ENCODE results near the gene BAZ1A.
"Not testable (repeated sequence)": the region's sequence is repeated elsewhere in the genome, so short reads cannot be mapped to it uniquely, and the experiment has no call there.

BAZ1A gene

DNA sequence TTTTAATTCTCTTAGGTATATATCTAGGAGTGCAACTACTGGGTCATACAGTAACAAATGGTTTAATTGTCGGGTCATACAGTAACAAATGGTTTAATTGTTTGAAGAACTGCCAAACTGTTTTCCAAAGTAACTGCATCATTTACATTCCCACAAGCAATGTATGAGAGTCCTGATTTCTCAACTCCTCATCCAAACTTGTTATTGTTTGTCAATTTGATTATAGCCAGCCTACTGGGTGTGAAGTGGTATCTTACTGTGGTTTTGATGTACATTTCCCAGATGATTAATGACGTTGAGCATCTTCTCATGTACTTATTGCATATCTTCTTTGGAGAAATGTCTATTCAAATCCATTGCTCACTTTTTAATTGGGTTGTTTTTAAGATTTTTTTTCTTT, 93.1 kb downstream of the BAZ1A start:
- no peak for DNase-seq (ENCODE audit: low spot score)

DNA sequence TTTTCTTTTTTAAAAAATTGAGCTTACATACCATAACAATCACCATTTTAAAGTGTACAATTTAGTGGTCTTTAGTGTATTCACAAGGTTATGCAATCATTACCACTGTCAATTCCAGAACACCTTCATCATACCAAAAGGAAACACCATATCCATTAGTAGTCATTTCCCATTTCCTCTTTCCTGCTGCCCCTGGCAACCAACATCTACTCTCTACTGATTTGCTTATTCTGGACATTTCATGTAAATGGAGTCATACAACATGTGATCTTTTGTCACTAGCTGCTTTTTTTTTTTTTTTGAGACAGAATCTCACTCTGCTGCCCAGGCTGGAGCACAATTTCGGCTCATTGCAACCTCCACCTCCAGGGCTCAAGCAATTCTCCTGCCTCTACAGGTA, 93.9 kb downstream of the BAZ1A start:
- peak; percentile 64 for DNase-seq (ENCODE audit: low spot score)

DNA sequence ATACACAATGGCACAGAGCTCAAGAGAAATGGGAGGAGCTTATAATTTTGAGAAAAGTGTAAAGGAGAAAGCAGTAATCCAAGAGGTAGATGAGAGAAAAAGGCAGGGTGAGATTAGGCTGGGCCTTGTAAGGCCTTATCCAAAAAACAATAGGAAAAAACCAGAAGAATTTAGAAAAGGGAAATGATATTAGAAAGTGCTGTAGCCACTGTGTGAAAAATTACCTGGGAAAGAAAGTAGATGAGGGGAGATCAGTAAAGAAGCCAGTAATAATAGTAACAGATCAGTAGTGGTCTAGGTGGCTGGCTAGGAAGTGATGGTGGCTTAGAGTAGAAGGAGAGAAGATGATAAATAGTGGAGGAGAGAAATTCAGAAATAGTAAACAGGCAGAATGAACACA, 94.5 kb downstream of the BAZ1A start:
- DNase-seq (ENCODE audit: low spot score), result no peak

- no peak for DNase-seq (ENCODE audit: low spot score)
Measured at GRCh38 chr14:34778744-34779143, 96.4 kb downstream of the BAZ1A start.

DNA sequence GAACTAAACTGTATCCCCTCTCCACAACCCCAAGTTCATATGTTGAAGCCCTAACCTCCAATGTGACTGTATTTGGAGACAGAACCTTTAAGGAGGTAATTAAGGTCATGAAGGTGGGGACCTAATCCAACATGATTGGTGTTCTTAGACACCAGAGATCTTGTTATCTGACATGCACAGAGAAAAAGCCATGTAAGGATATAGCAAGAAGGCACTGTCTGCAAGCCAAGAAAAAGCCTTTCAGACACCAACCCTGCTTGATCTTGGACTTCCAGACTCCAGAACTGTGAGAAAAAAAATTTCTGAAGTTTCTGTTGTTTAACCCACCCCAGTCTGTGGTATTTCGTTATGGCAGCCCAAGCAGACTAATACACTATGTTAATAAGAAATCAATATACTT, 98.5 kb downstream of the BAZ1A start:
- no peak for DNase-seq (ENCODE audit: low spot score)

GRCh38 chr14:34775922-34776321, 99.2 kb downstream of the BAZ1A start:
- DNase-seq (ENCODE audit: low spot score), result no peak

GRCh38 chr14:34775342-34775741, 99.8 kb downstream of the BAZ1A start:
- no peak for DNase-seq (ENCODE audit: low spot score)

GRCh38 chr14:34770901-34771300, 104.3 kb downstream of the BAZ1A start:
- no peak for DNase-seq (ENCODE audit: low spot score)

DNA sequence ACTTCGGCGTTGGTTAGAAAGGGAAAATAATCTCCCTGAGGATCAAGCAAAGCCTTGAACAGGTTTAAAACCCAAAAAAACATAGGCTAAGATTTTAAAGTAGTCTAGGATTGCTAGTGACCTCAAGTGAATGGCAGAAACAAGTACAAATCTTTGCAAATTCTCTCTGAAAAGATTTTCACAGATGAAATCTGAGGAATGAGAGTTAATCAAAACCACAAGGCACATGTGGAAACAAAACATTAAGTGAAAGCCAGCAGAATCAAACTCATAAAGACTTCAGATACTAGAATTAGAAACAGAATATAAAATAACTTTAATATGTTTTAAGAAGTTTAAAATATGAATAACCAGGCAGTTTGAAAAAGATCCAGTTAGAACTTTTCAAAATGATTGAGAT, 108.6 kb downstream of the BAZ1A start:
- no peak for DNase-seq (ENCODE audit: low spot score)

DNA sequence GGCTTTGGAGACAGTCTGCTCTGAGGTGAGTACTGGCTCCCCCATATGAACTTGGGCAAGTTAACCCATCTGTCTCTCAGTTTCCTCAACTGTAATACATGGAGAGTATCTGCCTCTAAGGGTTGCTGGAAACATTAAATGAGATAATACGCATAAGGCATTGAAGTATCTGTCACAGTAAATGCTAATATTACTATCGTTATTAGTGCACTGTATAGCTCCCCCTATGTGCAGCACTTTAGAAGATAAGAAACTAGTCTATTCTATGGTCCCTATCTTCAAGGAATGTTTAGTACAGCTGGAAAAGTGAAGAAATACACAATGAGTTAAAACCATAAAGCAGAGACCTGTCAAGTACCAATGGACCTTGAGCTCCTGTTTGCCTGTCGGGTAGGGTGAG, 109.1 kb downstream of the BAZ1A start:
- DNase-seq (ENCODE audit: low spot score), result no peak

GRCh38 chr14:34755215-34755614, 119.9 kb downstream of the BAZ1A start:
- DNase-seq (ENCODE audit: low spot score), result no peak

DNA sequence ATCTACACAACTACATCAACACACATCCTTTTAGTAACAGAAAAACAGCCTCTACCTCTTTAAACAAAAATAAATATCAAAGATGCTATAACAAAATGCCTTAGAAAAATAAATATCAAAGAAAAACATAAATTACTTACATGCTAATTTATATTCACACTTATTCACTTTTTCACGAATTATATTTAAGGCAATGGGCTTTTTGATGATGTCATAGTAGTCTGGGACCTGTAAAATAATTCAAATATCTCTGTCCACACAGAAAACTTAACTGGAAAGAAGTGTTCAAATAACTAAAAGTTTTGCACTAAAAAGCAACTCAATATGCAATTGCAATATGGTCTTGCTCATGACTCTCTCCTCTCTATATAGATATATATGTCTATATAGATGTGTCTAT, 120.5 kb downstream of the BAZ1A start:
- no peak for DNase-seq (ENCODE audit: low spot score)

DNA sequence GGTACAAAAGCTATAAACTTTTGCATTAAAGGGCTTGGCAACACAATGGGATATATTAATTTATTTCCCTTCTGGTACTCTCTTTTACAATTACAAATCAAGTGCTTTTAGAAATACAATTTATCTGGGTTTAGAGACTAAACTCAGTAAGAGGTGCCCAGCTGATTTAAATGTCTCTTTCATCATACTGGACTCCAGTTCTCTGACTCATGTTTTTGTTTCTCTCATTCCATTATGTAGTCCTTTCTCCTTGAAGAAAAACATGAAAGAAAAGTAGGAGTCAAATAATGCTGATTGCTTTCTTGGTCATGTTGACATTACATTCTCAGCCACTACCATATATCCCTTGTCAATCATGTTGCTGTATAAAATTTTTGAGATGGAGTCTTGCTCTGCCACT, 124.5 kb downstream of the BAZ1A start:
- peak; percentile 38 for DNase-seq (ENCODE audit: low spot score)

GRCh38 chr14:34750233-34750632, 124.9 kb downstream of the BAZ1A start:
- no peak for DNase-seq (ENCODE audit: low spot score)

- no peak for DNase-seq (ENCODE audit: low spot score)
Measured at GRCh38 chr14:34749408-34749807, 125.8 kb downstream of the BAZ1A start.

GRCh38 chr14:34742270-34743115, 132.7 kb downstream of the BAZ1A start:
- no peak for DNase-seq (ENCODE audit: low spot score)

DNA sequence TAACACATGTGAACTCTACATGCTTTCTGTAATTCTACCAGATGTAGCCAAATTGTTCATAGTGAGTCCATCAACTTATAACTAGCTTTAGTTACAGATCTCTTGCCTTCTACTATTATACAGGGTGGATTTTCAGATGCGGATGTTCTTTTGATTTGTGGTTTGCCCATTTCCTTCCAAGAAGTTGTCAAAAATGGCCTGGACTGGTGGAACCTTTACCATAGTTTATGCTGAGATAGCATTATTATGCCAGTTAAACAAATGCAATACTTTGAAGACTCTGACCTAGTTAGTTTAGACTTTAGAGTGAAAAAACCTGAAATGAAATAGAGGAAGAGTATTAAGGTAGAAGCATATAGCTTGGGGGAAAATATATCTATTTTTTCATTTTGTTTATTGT, 133.3 kb downstream of the BAZ1A start:
- no peak for DNase-seq (ENCODE audit: low spot score)

GRCh38 chr14:34740139-34740538, 135.0 kb downstream of the BAZ1A start:
- DNase-seq (ENCODE audit: low spot score), result peak; percentile 31

- DNase-seq (ENCODE audit: low spot score), result not testable (repeated sequence)
Measured at GRCh38 chr14:34737079-34737478, 138.1 kb downstream of the BAZ1A start.

- peak; percentile 33 for DNase-seq (ENCODE audit: low spot score)
Measured at GRCh38 chr14:34733245-34733644, 141.9 kb downstream of the BAZ1A start.

GRCh38 chr14:34732802-34733201, 142.4 kb downstream of the BAZ1A start:
- no peak for DNase-seq (ENCODE audit: low spot score)

GRCh38 chr14:34723867-34724266, 151.3 kb downstream of the BAZ1A start:
- DNase-seq (ENCODE audit: low spot score), result no peak

DNA sequence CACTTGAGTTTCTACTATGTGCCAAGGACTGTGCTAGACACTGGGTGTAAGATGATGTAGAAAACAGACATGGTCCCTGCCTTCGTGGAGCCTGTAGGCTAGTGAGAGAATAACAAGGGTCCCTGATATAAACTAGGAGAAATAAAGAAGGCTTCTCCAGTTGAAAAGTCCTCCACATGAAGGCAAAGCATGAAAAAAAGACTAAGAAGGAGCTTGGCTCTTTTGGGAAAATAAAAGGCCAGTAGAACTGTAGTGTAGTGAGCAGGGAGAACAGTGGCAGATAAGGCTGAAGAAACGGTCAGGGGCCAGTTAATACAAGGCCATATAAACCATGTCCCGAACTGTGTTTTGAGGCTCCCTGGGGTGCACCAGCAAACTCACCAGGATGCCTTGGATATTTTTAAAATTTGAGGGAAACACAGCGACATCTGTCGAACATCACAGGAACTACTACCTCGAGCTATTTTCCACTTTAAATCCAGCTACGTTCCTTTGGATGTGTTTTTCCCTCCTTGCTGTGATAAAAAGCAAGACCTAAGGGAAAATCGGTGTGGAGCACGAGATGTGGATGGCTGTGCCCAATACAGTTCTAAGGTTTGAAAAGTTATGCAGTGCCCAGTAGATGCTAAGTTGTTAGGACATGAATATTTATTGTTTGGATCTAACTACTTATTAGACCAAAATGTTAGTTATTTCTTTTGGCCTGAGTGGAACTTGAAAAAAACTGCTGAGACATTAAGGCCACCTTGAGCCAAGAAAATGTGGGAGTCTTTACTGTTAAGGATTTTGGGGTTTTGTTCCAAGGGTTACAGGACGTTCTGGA, 152.2 kb downstream of the BAZ1A start:
- peak; percentile 71 for DNase-seq (ENCODE audit: low spot score)

Data from AG08396 (cell line).